HG03439 (cell line): ENCODE measurements around the gene ATP10B.
"Not testable (repeated sequence)": the region's sequence is repeated elsewhere in the genome, so short reads cannot be mapped to it uniquely, and the experiment has no call there.

Experiments used
- ATAC-seq: cut with Tn5 transposase; IDR thresholded peaks from one replicate; pipeline ENCODE4 v1.9.1; 2021; ENCODE audit warnings: mild to moderate bottlenecking, moderate library complexity; ENCODE audit not compliant: unreplicated experiment

The ATP10B gene

GRCh38 chr5:160852049-160852448, at the start of gene ATP10B:
TSS of gene ATP10B (minus strand) at chr5:160852211. CDS start at chr5:160688074, 164,137 bp downstream.
- ATAC-seq, result no peak

- ATAC-seq, result no peak
These were observed 49.6 kb upstream of the ATP10B start for GRCh38 chr5:160901656-160902055.

- no peak for ATAC-seq
These were observed 47.7 kb upstream of the ATP10B start for GRCh38 chr5:160899735-160900134.

- not testable (repeated sequence) for ATAC-seq
These were observed 41.4 kb upstream of the ATP10B start for GRCh38 chr5:160893180-160893964.

GRCh38 chr5:160887780-160888179, 35.8 kb upstream of the ATP10B start:
- no peak for ATAC-seq

- not testable (repeated sequence) for ATAC-seq
These were observed 21.7 kb upstream of the ATP10B start for GRCh38 chr5:160873560-160874200.

- no peak for ATAC-seq
These were observed 18.0 kb upstream of the ATP10B start for GRCh38 chr5:160869989-160870521.

- ATAC-seq, result no peak
These were observed 16.0 kb upstream of the ATP10B start for GRCh38 chr5:160867976-160868375.

GRCh38 chr5:160851451-160851850, 560 bp downstream of the ATP10B start:
- no peak for ATAC-seq

GRCh38 chr5:160850421-160850820, 1.6 kb downstream of the ATP10B start:
- ATAC-seq, result no peak

- ATAC-seq, result no peak
These were observed 4.4 kb downstream of the ATP10B start for GRCh38 chr5:160847526-160848085.

- no peak for ATAC-seq
These were observed 5.4 kb downstream of the ATP10B start for GRCh38 chr5:160846642-160847041.

- no peak for ATAC-seq
These were observed 7.8 kb downstream of the ATP10B start for GRCh38 chr5:160844177-160844576.

GRCh38 chr5:160843240-160843639, 8.8 kb downstream of the ATP10B start:
- peak; percentile 91 for ATAC-seq

- ATAC-seq, result no peak
These were observed 14.0 kb downstream of the ATP10B start for GRCh38 chr5:160837749-160838593.

GRCh38 chr5:160837211-160837610, 14.8 kb downstream of the ATP10B start:
- ATAC-seq, result no peak

GRCh38 chr5:160835818-160836528, 16.0 kb downstream of the ATP10B start:
- ATAC-seq, result no peak

GRCh38 chr5:160835376-160835775, 16.6 kb downstream of the ATP10B start:
- no peak for ATAC-seq

GRCh38 chr5:160833806-160834205, 18.2 kb downstream of the ATP10B start:
- no peak for ATAC-seq

GRCh38 chr5:160831801-160832200, 20.2 kb downstream of the ATP10B start:
- no peak for ATAC-seq
